A549 treated with AZD9567 at 1 μM for 4 hours (cell line): ENCODE data around the gene MCF2. TPM values are rescaled to one million over a fixed set of nuclear protein-coding genes. Genes with fewer than 3 reads are reported as not detected.

Experiments
- total RNA-seq: library from RNA; stranded (reverse); fragments of 200-300 nt; extraction: Qiagen RNA extraction; gene quantifications from 5 replicates; pipeline ENCODE4 v1.2.3, GENCODE V29; 2022; ENCODE audit not compliant: insufficient read depth

Gene MCF2
- total RNA-seq: 0.02 to 0.08 TPM (median 0.06 TPM) in 4 of 5 replicates, not detected in the other

GRCh38 chrX:139708067-139708466 lies at the start of gene MCF2:
MCF2 (minus strand) TSS chrX:139708167; CDS start chrX:139651744, 56,423 bp downstream.

Other genes with a start within 250 kb of the MCF2 start
- gene F9, start 177.4 kb downstream of the MCF2 start, total RNA-seq: not detected in 5 replicates
- 7.1 to 11.7 TPM (median 10.9 TPM) in 5 replicates for gene ATP11C, start 224.9 kb upstream of the MCF2 start, total RNA-seq